Vein endothelial cell (primary cell): Measurements from ENCODE around the gene OR52N4. TPM values are rescaled to one million over a fixed set of nuclear protein-coding genes. Genes with fewer than 3 reads are reported as not detected.

ENCODE experiments used
- total RNA-seq: library from RNA; depleted of rRNA; stranded (reverse); fragments of >200 nt; gene quantifications from 2 replicates; pipeline ENCODE4 v1.2.3, GENCODE V29; 2012

The OR52N4 gene
- not detected in 2 replicates for total RNA-seq

DNA sequence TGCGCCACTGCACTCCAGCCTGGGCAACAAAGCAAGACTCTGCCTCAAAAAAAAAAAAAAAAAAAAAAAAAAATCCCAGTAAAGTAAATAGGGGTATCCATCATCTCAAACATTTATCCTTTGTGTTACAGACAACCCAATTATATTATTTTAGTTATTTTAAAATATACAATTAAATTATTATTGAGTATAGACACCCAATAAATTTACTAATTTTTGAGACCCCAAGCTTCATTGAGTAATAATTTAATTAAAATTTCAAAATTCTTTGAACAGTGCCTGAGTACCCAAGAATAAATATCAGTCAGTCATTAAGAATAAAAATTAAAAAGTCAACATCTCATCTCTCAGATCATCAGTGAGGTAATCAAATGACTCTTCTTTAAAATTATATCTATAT lies at the start of gene OR52N4:
TSS of gene OR52N4 (plus strand) at position 301 of the 400 bp plus-strand sequence. CDS start 498 bp downstream, outside the sequence.

GRCh38 chr11:5736396-5736795 lies 17.6 kb upstream of the OR52N4 start, which contains the start of gene OR56B1:
Gene OR56B1 (plus strand): TSS chr11:5736448. CDS start chr11:5736517, 69 bp downstream.

GRCh38 chr11:5783255-5783654 lies 29.2 kb downstream of the OR52N4 start, which contains the start of gene OR52N5:
Gene OR52N5 (minus strand): TSS chr11:5783355. CDS start chr11:5778634, 4,721 bp downstream.

DNA sequence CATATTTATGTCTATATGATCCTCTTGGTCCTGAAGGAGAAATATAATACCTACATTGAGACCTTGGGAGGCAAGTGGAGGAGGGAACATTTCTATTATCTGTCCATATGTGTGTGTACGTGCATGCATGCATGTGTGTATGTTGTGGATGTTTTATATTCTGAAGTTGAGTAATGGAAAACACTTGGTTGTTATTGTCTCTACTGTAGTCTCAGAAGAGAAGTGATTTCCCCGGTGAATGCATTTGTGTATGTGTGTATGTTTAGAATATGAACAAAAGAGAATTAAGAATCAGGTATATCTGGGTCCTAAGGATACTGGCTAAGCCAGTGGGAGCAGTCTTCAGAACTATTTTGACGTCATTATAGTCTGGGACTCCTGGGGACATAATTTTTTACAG lies 37.1 kb downstream of the OR52N4 start, which contains the start of gene OR52N1:
TSS of gene OR52N1 (minus strand) at position 101 of the 400 bp plus-strand sequence. CDS start 2,449 bp downstream, outside the sequence.

Other genes starting within 250 kb of the OR52N4 start
- gene UBQLN3, start 244.3 kb upstream of the OR52N4 start, total RNA-seq = not detected in 2 replicates
- under 0.01 and 0.10 TPM in 2 replicates for gene UBQLNL, start 237.5 kb upstream of the OR52N4 start, total RNA-seq
- 0.65 TPM in 1 of 2 replicates, not detected in the other for gene OR52H1, start 205.7 kb upstream of the OR52N4 start, total RNA-seq
- gene OR52B6, start 173.4 kb upstream of the OR52N4 start, total RNA-seq = not detected in 2 replicates
- 2.1 and 2.3 TPM in 2 replicates for gene TRIM6, start 157.6 kb upstream of the OR52N4 start, total RNA-seq
- 11.3 and 13.1 TPM in 2 replicates for gene TRIM34, start 129.2 kb upstream of the OR52N4 start, total RNA-seq
- gene TRIM5, start 69.2 kb upstream of the OR52N4 start, total RNA-seq = 81.9 and 89.2 TPM in 2 replicates
- gene TRIM22, start 64.5 kb upstream of the OR52N4 start, total RNA-seq = 112 and 131 TPM in 2 replicates
- gene OR56B1, start 17.8 kb upstream of the OR52N4 start, total RNA-seq = not detected in 2 replicates
- not detected in 2 replicates for gene OR52N5, start 29.1 kb downstream of the OR52N4 start, total RNA-seq
- not detected in 2 replicates for gene OR52N1, start 37.0 kb downstream of the OR52N4 start, total RNA-seq
- gene OR52N2, start 54.7 kb downstream of the OR52N4 start, total RNA-seq = not detected in 2 replicates
- gene OR52E6, start 87.7 kb downstream of the OR52N4 start, total RNA-seq = not detected in 2 replicates
- not detected in 2 replicates for gene OR52E8, start 103.4 kb downstream of the OR52N4 start, total RNA-seq
- gene OR52E4, start 126.4 kb downstream of the OR52N4 start, total RNA-seq = not detected in 2 replicates
- not detected in 2 replicates for gene OR52E5, start 139.0 kb downstream of the OR52N4 start, total RNA-seq
- gene OR56A3, start 188.0 kb downstream of the OR52N4 start, total RNA-seq = not detected in 2 replicates
- gene OR56A5, start 214.3 kb downstream of the OR52N4 start, total RNA-seq = not detected in 2 replicates
- not detected in 2 replicates for gene OR52L1, start 232.7 kb downstream of the OR52N4 start, total RNA-seq